Activated T-cell treated with anti-CD3 and anti-CD28 coated beads, Interleukin-2, amount 50 U/mL, for 24 hours (primary cell): Measurements from ENCODE around the gene BRINP3.

ENCODE experiments used
- DNase-seq: peaks from one replicate; pipeline ENCODE4 v3.0.0-alpha.2; 2020
- H3K27ac Mint-ChIP-seq: 2 replicates; pipeline ENCODE4 v1.8.0; 2020; ENCODE audit warnings: mild to moderate bottlenecking, mixed read lengths
- H3K27me3 Mint-ChIP-seq: 2 replicates; pipeline ENCODE4 v1.8.0; 2020; ENCODE audit warnings: mixed read lengths
- H3K36me3 Mint-ChIP-seq: 2 replicates; pipeline ENCODE4 v1.8.0; 2020; ENCODE audit warnings: low read depth, mixed read lengths
- H3K4me1 Mint-ChIP-seq: 2 replicates; pipeline ENCODE4 v1.8.0; 2020; ENCODE audit warnings: low read depth, mixed read lengths
- H3K4me3 Mint-ChIP-seq: 2 replicates; pipeline ENCODE4 v1.8.0; 2020; ENCODE audit warnings: mild to moderate bottlenecking, moderate library complexity, mixed read lengths
- H3K9me3 Mint-ChIP-seq: 2 replicates; pipeline ENCODE4 v1.8.0; 2020; ENCODE audit warnings: mixed read lengths

Gene BRINP3

DNA sequence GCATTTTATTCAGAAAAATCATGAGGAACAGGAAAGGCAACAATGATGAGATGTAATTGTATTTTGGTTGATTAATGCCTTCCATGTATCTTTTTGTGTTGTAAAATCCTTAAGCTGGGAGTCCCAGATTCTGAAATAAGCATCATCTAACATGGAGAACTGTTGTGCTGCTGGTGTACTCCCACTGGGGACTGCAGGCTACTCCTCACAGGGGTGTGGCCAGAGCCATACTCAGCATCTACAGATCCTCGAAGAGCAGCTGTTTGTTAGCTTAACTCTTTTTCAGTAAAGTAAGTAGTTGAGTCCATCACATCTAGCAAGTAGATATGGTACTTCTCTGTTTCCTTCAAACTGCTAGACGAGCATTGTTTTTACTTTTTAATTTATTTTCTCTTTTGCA, 358.0 kb downstream of the BRINP3 start:
- peaks cover 19% of the 10 kb centered on the region for H3K9me3 Mint-ChIP-seq
- DNase-seq = no peak
- no peaks in the 10 kb centered on the region for H3K36me3 Mint-ChIP-seq
- no peaks in the 10 kb centered on the region for H3K27me3 Mint-ChIP-seq
- no peak overlapping the region for H3K27ac Mint-ChIP-seq
- H3K4me3 Mint-ChIP-seq = no peak overlapping the region
- H3K4me1 Mint-ChIP-seq = no peaks in the 10 kb centered on the region

DNA sequence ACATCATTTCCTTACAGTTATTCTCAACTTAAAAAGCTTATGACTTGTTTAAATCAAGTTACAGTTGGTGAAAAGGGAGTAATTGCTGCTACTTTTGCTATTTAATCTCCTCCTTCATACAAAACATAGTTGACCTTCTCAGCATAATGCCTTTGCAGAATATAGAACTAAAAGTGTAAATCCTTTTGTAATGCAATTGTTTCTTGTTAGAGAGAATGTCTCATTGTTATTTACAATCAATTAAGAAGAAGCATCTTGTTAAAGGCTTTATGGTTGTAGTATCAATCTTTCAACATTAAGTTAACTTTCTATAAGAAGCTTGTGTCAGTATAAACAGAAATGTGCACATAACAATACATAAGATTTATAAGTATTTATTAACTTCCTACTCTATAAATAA, 360.7 kb downstream of the BRINP3 start:
- H3K27ac Mint-ChIP-seq = no peak overlapping the region
- H3K4me3 Mint-ChIP-seq = no peak overlapping the region
- no peak for DNase-seq
- H3K36me3 Mint-ChIP-seq = no peaks in the 10 kb centered on the region
- H3K4me1 Mint-ChIP-seq = no peaks in the 10 kb centered on the region
- H3K27me3 Mint-ChIP-seq = no peaks in the 10 kb centered on the region
- peaks cover 15% of the 10 kb centered on the region for H3K9me3 Mint-ChIP-seq

DNA sequence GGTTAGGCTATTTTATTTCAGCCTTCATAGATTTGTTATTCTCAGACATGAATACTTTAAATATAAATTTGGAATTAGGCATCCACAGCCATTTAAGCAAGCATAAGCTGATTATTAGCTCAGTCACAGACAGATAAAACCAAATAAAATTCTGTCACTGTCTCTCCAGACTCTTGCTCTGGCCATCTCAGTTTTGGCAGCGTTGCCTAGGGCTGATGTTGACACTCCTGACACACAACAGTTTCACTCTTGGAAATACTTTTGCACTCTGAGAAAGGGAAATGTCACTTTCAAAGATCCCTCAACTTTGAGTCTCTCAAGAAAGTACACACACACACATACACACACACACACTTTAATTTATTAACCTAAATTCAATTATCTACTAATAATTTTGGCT, 372.7 kb downstream of the BRINP3 start:
- Mint-ChIP-seq H3K36me3 (no peaks in the 10 kb centered on the region), H3K9me3 (peaks cover 12% of the 10 kb centered on the region), H3K4me1 (no peaks in the 10 kb centered on the region), H3K27me3 (no peaks in the 10 kb centered on the region), H3K4me3 (no peak overlapping the region), H3K27ac (no peak overlapping the region)
- DNase-seq = no peak

DNA sequence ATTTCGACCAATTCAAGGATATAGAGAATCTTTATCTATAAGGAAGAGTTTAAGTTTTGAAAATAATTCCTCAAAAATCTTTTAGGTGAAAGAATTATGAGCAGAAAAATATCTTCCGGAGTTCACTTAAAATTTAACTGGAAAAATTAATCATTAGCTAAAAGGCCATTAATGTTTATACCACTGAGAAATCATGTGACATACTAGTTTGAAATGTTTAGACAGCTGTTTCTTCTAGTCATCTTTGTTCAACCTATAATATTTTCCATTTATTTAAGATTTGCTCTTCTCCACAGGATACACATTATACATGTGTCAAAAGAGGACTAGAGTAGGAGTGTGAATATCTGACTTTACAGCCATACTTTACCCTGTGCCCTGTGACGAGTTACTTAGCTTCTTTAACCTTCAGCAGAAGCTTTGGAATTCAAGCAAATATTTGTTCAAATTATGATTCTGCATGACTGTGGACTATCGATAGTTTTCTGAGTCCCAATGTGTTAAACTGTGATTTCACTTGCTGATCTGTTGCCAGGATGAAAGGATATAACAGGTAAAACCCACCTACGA, 374.8 kb downstream of the BRINP3 start:
- H3K36me3 Mint-ChIP-seq = no peaks in the 10 kb centered on the region
- no peaks in the 10 kb centered on the region for H3K4me1 Mint-ChIP-seq
- H3K4me3 Mint-ChIP-seq = no peak overlapping the region
- H3K27me3 Mint-ChIP-seq = no peaks in the 10 kb centered on the region
- H3K27ac Mint-ChIP-seq = no peak overlapping the region
- no peak for DNase-seq
- peaks cover 11% of the 10 kb centered on the region for H3K9me3 Mint-ChIP-seq

DNA sequence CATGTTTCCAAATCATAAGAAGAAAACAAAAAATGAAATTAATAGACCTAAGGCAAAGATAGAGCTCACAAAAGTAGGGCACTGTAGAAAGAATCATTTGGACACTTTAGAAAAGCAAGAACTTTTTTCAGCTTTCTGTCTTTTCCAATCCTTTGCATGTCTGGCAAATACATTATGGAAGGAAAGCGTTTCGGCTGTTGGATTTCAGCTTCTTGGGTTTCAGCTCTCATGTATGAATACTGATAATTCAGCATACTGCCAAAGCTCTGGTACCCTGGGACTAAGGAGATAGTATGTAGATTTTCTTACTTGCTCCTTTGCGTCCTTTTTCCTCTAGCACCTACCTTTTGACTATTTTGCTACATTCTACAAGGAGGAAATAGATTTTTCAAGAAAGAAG, 375.9 kb downstream of the BRINP3 start:
- no peak overlapping the region for H3K4me3 Mint-ChIP-seq
- H3K27ac Mint-ChIP-seq = no peak overlapping the region
- no peaks in the 10 kb centered on the region for H3K27me3 Mint-ChIP-seq
- no peak for DNase-seq
- peaks cover 10% of the 10 kb centered on the region for H3K9me3 Mint-ChIP-seq
- H3K4me1 Mint-ChIP-seq = no peaks in the 10 kb centered on the region
- H3K36me3 Mint-ChIP-seq = no peaks in the 10 kb centered on the region

DNA sequence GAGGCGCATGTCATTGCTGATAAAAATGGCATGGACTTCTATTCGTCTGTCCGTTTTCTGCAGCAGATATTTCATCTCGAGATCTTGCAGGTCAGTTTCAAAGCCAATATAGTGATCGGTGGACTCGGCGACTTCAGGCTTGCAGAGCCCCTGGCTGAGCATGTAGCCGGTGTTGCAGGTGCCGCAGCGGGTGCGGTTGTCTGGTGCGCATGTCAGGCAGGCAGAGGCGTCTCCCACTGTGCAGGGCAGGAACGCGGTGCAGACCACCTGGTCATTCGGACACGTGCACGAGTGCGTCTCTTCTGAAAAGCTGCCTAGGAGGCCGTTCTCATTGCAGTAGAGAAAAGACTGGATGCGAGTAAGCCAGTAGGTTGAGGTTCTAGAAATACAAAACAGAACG, 378.9 kb downstream of the BRINP3 start:
- H3K27me3 Mint-ChIP-seq = no peaks in the 10 kb centered on the region
- no peaks in the 10 kb centered on the region for H3K36me3 Mint-ChIP-seq
- H3K4me1 Mint-ChIP-seq = no peaks in the 10 kb centered on the region
- no peak for DNase-seq
- no peak overlapping the region for H3K4me3 Mint-ChIP-seq
- H3K9me3 Mint-ChIP-seq = peaks cover 10% of the 10 kb centered on the region
- H3K27ac Mint-ChIP-seq = no peak overlapping the region

DNA sequence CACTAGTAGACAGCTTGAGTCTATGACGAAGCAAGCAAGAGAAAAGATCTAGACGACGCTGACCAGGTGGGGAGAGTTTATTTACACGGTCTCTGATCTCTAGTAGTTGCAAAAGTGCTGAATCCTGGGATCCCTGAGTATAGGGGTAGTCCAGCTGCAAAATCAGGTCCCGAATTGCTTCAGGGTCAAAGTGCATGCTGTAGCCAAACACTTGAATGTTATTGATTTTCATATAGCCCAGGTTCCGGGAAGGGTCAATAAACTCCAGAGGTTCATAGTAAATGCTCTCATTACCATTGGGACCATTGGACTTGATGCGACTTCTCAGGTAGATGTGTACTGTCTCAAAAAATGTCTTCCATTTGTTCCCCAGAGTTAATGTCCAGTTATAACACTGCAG, 379.6 kb downstream of the BRINP3 start:
- Mint-ChIP-seq H3K4me3 (no peak overlapping the region), H3K27ac (no peak overlapping the region), H3K4me1 (no peaks in the 10 kb centered on the region), H3K9me3 (peaks cover 10% of the 10 kb centered on the region), H3K36me3 (no peaks in the 10 kb centered on the region), H3K27me3 (no peaks in the 10 kb centered on the region)
- no peak for DNase-seq

DNA sequence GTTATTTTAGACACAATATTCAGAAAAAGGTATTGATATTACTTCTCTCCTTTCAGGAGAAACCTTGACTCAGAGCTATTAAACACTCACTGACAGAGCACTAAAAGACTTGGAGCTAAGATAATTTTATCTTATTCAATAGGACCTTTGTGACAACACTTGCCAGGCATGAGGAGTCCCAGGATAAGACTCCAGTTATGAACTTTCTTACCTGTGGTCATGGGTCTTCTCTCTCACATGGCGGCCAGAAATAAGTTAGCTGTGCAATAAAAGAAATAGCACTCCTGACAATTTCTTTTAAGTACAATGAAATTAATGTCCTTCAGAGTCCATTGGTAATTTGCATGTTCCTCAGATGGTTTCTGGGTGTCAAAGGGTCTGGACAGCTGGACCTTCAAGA, 382.1 kb downstream of the BRINP3 start:
- no peaks in the 10 kb centered on the region for H3K36me3 Mint-ChIP-seq
- H3K9me3 Mint-ChIP-seq = peaks cover 6% of the 10 kb centered on the region
- no peak overlapping the region for H3K4me3 Mint-ChIP-seq
- H3K4me1 Mint-ChIP-seq = no peaks in the 10 kb centered on the region
- H3K27ac Mint-ChIP-seq = no peak overlapping the region
- H3K27me3 Mint-ChIP-seq = no peaks in the 10 kb centered on the region
- DNase-seq = no peak

DNA sequence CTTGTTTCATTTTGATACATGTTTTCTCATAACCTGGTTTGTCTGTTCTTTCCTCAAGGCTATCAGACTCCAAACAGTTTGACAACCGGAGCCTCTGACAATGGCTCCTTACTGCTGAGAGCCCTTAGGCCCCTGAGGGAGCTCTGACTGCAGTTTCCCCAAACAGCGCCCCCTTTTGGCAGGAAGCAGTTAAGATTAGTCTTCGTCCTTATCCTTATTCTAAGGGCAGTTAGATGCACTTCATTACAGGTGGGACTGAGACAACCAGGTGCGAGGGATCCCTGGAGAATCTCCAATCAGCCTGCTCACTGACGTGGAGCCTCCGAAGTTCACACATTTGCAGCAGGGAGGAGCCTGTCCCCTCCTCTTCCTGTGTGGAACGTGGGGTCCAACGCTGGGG, 393.1 kb downstream of the BRINP3 start:
- no peak for DNase-seq
- Mint-ChIP-seq H3K36me3 (no peaks in the 10 kb centered on the region), H3K4me3 (no peak overlapping the region), H3K27me3 (no peaks in the 10 kb centered on the region), H3K27ac (no peak overlapping the region), H3K9me3 (peaks cover 8% of the 10 kb centered on the region), H3K4me1 (no peaks in the 10 kb centered on the region)

DNA sequence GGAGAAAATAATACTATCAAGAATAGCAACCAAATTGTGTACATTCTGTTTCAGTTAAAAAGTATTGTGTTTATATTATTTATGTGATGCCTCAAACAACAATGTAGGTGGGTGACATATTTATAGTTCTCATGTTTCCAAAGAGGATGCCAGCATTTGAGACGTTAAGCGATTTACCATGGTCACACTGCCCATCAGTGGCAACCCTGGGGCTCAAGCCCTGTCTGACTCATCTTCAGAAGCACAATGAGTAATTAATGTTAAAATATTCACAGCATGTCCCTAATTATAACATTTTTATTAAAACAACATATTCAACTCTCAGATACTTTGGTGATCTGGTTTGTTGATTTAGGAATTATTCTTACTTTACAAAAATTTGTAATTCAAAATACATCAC, 409.4 kb downstream of the BRINP3 start:
- Mint-ChIP-seq H3K36me3 (no peaks in the 10 kb centered on the region), H3K4me1 (no peaks in the 10 kb centered on the region), H3K27me3 (no peaks in the 10 kb centered on the region), H3K27ac (no peak overlapping the region), H3K4me3 (no peak overlapping the region), H3K9me3 (peaks cover 6% of the 10 kb centered on the region)
- no peak for DNase-seq

DNA sequence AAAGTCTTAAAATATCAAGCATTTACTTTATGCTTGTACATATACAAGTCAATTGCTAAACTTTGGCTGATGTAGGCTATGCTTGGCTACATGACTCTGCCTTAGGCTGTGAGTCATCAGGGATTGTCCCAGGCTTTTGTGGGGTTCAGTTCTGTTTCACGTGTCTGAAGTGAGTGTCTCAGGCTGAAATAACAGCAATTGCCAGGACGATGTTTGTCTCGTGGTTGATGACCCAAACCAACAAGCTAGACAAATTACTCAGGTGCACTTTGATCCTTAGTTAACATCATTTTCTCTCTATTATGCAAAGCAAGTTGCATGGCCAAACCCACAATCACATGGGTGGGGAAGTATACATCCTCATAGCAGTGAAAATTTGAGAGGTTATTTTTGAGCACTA, 410.1 kb downstream of the BRINP3 start:
- no peak overlapping the region for H3K27ac Mint-ChIP-seq
- DNase-seq = no peak
- H3K27me3 Mint-ChIP-seq = no peaks in the 10 kb centered on the region
- no peaks in the 10 kb centered on the region for H3K36me3 Mint-ChIP-seq
- H3K9me3 Mint-ChIP-seq = peaks cover 8% of the 10 kb centered on the region
- H3K4me1 Mint-ChIP-seq = no peaks in the 10 kb centered on the region
- H3K4me3 Mint-ChIP-seq = no peak overlapping the region

DNA sequence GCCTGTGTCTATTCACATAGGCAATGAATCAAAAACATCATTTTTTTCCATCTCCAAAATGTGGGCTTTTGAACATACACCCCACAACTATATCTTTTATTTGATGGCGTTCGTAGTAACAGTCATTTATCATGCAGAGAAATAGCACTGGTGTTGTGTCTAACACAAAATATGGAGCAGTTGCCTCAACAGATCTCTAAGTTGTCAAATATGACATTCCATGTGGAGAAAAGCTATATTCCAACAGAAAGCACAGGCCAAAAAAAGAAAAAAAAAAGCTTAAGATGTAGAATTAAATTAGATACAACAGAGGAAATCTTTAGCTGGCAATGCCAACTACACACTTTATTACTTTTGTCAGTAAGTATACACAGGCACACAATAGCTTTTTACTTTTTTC, 411.7 kb downstream of the BRINP3 start:
- Mint-ChIP-seq H3K9me3 (peaks cover 15% of the 10 kb centered on the region), H3K36me3 (no peaks in the 10 kb centered on the region), H3K4me1 (no peaks in the 10 kb centered on the region), H3K4me3 (no peak overlapping the region), H3K27ac (no peak overlapping the region), H3K27me3 (no peaks in the 10 kb centered on the region)
- DNase-seq = no peak

DNA sequence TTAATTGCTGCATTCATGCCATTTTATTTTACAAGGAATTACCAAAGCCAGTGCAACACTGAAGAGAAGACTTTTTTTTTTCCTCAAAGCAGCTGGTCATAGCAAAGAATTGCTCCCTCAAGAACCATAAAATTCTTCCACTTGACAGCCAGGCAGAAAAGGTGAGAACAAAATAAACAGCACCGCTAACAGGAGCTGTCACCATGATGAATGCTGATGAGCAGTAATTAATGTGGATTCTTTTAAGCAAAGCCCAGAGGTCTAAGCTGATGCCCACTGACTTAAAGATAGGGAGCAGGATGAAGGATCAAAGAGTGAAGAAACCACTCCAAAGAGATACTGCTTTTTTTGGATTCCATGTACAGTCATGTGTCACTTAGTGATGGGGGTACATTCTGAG, 428.4 kb downstream of the BRINP3 start:
- Mint-ChIP-seq H3K9me3 (peaks cover 8% of the 10 kb centered on the region), H3K27me3 (no peaks in the 10 kb centered on the region), H3K4me3 (no peak overlapping the region), H3K4me1 (no peaks in the 10 kb centered on the region), H3K36me3 (no peaks in the 10 kb centered on the region), H3K27ac (no peak overlapping the region)
- DNase-seq = no peak
